ENCODE measurements around the gene NRXN2.
A peak's percentile ranks its signal among the peaks of the same experiment; 100 is the strongest.

Gene NRXN2

GRCh38 chr11:64758330-64759079, 35.5 kb upstream of the NRXN2 start:
- DNase-seq, result no peak

- DNase-seq, result no peak
Measured at GRCh38 chr11:64757549-64758329, 34.7 kb upstream of the NRXN2 start.

GRCh38 chr11:64755681-64756361, 32.8 kb upstream of the NRXN2 start:
- DNase-seq, result no peak

- DNase-seq, result no peak
Measured at GRCh38 chr11:64754919-64755662, 32.1 kb upstream of the NRXN2 start.

- no peak for DNase-seq
Measured at GRCh38 chr11:64754124-64754918, 31.3 kb upstream of the NRXN2 start.

- DNase-seq, result no peak
Measured at GRCh38 chr11:64753380-64754123, 30.6 kb upstream of the NRXN2 start.

GRCh38 chr11:64753019-64753379, 30.0 kb upstream of the NRXN2 start:
- no peak for DNase-seq

- DNase-seq, result no peak
Measured at GRCh38 chr11:64752175-64752970, 29.4 kb upstream of the NRXN2 start.

- no peak for DNase-seq
Measured at GRCh38 chr11:64751580-64751979, 28.6 kb upstream of the NRXN2 start.

GRCh38 chr11:64751136-64751535, 28.1 kb upstream of the NRXN2 start:
- DNase-seq, result no peak

GRCh38 chr11:64750361-64751054, 27.5 kb upstream of the NRXN2 start:
- no peak for DNase-seq

GRCh38 chr11:64747961-64748665, 25.1 kb upstream of the NRXN2 start:
- no peak for DNase-seq

- DNase-seq, result no peak
Measured at GRCh38 chr11:64746486-64746885, 23.5 kb upstream of the NRXN2 start.

- DNase-seq, result peak; percentile 80
Measured at GRCh38 chr11:64745521-64746328, 22.7 kb upstream of the NRXN2 start.

- DNase-seq, result peak; percentile 84
Measured at GRCh38 chr11:64745189-64745520, 22.2 kb upstream of the NRXN2 start.

GRCh38 chr11:64744544-64745188, 21.7 kb upstream of the NRXN2 start:
- no peak for DNase-seq

- DNase-seq, result peak; percentile 78
Measured at GRCh38 chr11:64743591-64744543, 20.9 kb upstream of the NRXN2 start, which contains the start of gene RASGRP2. TSS of gene RASGRP2 (minus strand) at chr11:64744142. CDS start at chr11:64742866, 1,276 bp downstream.
